Daoy (cell line): ENCODE measurements around the gene HS2ST1. TPM values are rescaled to one million over a fixed set of nuclear protein-coding genes. Genes with fewer than 3 reads are reported as not detected.
A peak's percentile ranks its signal among the peaks of the same experiment; 100 is the strongest.

Experiments
- DNase-seq: peaks from one replicate; pipeline ENCODE4 v3.0.0-alpha.2; 2015; ENCODE audit warnings: low read depth
- total RNA-seq: library from RNA; depleted of rRNA; stranded (reverse); fragments of >200 nt; shearing (Covaris generic); gene quantifications from 2 replicates; pipeline ENCODE4 v1.2.3, GENCODE V29; 2014

Gene HS2ST1
- total RNA-seq, 1 experiment from 2014 or later: 21.5 TPM

GRCh38 chr1:87108814-87109411, 194.5 kb downstream of the HS2ST1 start:
- no peak for DNase-seq

DNA sequence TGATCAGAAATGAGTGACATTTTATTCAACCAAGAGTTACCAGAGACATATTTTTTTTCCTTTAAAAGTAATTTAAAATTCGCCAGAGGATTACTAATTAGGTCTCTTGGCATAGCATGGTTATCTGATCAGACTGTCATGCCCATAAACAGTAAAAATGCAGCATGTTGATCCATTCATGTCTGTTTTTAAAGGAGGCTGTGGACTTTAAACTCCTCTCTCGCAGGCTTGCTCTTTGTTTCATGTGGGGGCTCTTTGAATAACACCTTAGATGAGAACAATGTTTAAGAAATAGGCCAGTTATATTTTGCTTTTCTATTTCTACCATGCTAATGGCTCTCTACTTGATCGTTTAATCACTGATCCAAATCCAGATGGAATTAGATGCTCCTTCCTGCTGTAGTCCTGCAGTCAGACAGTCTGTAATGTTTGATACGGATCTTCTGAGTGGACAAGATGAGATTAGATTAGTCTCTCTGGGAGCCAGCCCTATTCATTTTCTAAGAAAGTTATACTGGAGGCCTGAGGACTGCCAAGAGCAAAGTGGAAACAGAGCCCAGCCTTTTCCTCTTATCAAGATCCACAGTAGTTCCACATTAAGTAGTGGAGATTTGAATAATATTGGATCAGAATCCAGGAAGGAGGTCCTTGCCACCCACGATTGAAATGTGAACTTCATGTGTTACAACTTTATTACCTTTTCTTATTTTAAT, 197.4 kb downstream of the HS2ST1 start:
- DNase-seq: no peak

DNA sequence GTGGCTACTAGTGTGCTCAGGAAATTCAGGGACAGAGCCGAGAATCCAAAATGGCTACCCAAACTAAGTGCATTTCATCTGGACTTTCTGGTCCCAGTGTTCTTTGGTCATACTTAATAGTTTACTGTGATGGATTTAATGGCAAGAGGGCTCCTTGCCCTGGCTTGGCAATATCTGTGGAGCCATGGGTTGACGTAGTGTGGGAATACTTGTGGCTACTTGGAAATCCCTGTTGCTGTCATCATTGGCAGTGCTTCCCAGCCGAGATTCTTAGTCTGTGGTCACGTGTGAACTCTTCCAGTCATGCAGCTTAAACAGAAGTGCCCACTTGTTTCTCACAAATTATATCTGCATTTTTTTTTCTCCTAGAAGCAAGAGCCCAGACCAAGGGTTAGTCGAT, 198.9 kb downstream of the HS2ST1 start:
- DNase-seq: peak; percentile 77

- peak; percentile 43 for DNase-seq
Observed at GRCh38 chr1:87115317-87115890, 201.0 kb downstream of the HS2ST1 start.

DNA sequence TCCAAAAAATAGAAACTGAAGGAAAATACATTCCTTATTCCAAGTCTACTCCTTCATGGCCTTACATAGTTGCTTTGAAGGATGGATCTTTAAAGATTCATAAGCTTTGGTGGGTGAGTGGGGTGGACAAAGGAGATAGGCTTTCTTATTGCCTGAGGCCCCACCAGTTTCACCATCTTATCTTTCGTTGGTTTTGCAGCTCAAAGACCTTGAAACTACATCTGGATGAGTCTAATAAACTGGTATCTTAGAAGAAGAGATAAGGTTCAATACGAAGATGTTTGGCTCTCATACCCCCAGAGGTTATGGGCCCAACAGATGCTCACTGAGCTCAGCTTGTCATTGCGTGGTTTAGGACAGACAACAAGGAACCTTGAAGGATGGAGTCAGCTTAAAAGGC, 201.5 kb downstream of the HS2ST1 start:
- DNase-seq: no peak

DNA sequence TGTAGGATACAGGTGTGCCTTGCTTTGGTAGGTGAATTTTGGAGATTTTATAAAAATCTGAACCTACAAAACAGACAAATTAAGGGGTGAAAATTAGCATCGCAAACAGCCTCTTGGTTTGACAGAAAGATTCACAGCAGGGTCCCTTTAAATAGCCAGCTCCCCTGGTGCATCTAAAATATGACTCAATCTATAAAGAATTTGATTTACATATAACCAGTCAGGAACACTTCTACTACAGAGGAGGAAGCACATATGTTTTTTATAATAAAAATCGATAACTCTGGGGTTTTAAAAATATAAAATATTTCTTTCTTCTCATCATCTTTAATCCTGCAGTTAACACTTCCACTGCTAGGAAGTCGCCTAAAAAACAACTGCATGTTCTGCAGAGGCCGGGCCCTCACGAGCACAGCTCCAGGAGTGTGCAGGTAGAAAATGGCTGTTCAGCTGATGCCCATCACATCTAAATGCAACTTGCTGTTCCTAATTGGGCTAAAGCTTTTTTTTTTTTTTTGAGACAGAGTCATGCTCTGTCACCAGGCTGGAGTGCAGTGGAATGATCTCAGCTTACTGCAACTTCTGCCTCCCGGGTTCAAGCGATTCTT, 203.4 kb downstream of the HS2ST1 start:
- no peak for DNase-seq

DNA sequence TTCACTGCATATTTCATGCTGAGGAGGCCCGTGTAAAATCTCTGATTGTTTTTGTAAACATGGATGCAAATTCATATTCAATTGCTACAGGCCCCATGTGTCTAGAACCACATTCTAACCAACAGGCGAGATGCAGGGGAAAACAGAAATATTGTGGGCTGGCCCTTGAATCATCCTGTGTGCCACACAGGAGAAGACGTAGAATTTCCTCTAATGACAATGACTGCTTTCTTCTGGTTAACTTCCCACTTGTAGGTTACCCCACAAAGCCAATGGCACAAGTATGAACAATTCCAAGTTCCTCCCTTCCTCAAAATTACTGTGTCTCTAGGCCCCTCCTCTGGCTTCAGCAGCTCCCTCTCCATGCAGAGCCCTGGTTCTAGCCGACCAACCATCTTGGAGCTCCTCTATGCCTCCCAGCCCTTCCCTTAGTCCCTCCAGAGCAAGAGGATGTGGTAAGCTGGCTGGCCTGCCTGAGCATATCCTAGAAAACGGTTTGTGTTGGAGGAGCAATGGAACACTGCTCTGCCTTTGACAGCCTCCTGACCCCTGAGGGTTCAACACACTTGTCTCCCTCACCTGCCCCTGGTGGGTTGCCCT, 205.2 kb downstream of the HS2ST1 start:
- DNase-seq: no peak

DNA sequence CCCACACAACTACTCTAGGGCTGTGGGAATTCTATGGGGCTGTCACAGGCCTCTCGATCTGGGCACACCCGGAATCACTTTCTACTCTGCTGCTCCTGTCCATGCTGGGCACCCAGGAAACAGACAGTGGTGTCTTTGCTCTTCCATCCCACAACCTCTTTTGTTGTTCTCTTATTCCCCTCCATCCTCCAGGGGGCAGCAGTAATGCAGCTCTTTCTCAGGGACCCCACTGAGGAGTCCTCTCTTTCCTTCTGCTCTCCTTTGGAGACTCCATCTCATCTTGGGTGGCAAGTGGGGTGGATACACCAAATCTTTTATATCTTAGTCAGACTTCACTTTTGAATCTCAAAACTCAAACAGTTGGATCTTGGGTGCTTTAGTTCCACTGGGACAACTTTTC, 206.3 kb downstream of the HS2ST1 start:
- DNase-seq: no peak

DNA sequence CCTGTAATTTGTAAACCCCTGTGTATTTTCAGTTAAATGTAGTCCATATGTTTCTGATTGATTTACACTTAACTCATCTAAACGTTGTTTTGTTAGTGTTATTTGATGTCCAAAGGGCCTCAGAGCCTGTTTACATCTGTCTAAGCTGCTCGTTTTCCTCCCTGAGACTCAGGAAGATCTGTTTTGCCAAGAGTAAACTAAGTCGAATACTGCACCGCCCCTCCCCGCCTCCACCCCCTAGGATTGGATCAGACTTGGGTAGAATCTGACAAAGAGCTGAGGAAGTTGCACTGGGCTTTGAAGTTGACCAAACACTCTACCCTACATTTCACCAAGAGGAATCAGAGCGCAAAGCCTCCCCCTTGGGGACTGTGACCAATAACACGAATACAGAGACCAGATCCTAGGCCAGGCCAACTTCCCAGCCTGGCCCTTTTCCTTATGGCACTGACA, 207.3 kb downstream of the HS2ST1 start:
- no peak for DNase-seq

DNA sequence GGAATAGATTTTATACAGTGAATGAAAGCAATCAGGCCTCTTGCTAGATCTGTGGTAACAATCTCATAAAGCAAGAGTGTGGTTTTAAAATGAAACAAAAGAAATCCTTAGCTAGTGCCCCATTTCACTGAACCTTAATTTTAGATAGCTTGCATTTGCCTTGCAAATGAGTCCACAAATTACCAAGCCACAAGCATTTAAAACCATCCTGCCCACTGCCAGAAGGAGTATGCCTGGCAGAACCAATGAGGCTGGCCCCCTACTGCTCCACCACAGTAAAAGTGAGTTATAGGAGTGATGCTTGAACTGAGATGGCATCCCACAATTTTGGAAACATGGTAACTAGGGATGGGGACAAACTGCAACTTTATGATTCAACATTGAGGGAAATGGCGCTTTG, 207.8 kb downstream of the HS2ST1 start:
- no peak for DNase-seq

DNA sequence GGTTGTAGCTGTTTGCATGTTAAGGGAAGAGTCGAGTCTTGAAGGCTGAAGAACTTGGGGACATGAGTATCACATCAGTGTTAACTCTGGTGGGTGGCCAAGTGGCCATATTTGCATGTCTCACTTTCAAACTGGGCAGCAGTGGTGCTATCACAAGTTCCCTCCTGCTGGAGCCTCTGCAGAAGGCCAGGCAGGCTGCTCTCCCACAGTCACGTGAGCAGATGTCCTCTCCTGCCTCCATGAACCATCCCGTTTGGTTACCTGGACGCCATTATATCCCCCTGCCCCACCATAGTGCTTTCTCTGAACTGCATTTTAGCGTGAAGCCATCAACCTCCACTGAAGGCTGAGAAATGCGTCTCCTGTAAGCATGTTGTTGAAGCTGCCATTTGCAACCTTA, 209.2 kb downstream of the HS2ST1 start:
- no peak for DNase-seq

GRCh38 chr1:87126886-87127505, 212.6 kb downstream of the HS2ST1 start:
- DNase-seq: no peak

DNA sequence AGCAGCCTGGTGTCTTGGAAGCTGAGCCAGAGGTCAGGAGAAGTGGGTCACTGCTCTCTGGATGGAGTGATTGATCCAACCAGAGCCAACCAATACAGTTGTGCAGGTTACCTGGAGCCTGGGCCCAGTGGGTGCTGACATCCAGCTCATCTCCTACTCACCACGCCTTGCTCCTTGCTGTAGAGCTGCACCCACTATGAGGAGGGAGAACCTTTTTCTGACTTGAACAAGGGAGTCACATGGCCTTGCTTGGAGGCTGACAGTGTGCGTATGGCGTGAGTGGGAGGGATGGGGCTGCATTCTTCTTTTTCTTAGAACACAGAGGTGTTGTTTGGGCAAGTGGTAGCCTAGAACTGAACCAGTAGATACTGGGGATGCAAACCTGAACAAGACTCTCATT, 213.1 kb downstream of the HS2ST1 start:
- DNase-seq: no peak

- DNase-seq: no peak
Observed at GRCh38 chr1:87129038-87129437, 214.6 kb downstream of the HS2ST1 start.

DNA sequence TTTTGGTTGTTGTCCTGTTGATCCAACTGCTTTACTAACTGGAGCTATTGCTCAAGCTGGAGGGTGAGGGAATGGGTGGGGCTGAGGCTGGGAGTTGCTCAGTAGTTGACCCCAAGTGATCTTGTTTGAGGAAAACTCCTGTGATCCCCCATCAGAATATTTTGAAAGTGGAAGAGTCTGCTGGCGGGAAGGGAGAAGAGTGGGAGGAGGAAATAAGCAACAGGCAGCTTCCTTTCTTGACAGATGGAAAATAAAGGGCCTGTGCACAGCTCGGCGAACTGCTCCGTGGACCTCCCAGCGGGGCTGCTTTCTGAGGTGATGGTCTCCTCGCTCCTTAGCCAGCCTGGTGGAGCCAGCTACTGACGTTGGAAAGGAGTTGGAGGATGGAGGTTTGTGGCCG, 215.2 kb downstream of the HS2ST1 start:
- DNase-seq: no peak

- DNase-seq: no peak
Observed at GRCh38 chr1:87130438-87130837, 216.0 kb downstream of the HS2ST1 start.

GRCh38 chr1:87131809-87132283, 217.4 kb downstream of the HS2ST1 start:
- DNase-seq: peak; percentile 86

- DNase-seq: no peak
Observed at GRCh38 chr1:87132284-87132870, 217.9 kb downstream of the HS2ST1 start.

- DNase-seq: no peak
Observed at GRCh38 chr1:87134061-87134460, 219.6 kb downstream of the HS2ST1 start.

GRCh38 chr1:87134625-87135328, 220.3 kb downstream of the HS2ST1 start:
- no peak for DNase-seq

DNA sequence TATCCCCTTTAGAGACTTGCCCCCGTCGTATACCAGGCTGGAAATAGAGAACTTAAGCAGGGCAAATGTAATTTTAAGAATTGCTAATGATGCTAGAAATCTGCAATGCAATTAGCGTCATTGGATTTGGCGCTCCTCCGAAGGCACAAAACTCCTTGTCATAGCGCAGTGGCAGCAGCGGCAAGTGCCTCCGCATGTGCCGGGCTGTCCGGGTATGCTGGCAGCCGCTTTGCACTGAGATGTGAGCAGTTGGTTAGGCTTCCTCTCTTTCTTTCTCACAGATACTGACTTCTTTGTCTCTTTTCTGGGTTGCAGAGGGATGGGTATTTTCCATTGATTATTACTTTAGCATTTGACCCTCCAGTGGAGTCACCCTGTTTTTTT, 220.9 kb downstream of the HS2ST1 start:
- DNase-seq: no peak
